SK-N-SH (cell line): ENCODE measurements around the gene USF3.

Experiments
- EP300 ChIP-seq, 2 experiments: IDR thresholded peaks; 2 replicates each; pipeline versions ENCODE4 v1.4.0 to v1.6.1; 2012; ENCODE audit warnings: borderline replicate concordance in 1 of 2, low read depth in 1 of 2, low read length in 1 of 2
- EZH2phosphoT487 ChIP-seq: fragments of 200-600 bp; sonication (generic); IDR thresholded peaks from 2 replicates; pipeline ENCODE4 v1.6.1; 2017; ENCODE audit warnings: low read depth, mixed run types, mild to moderate bottlenecking, antibody characterized with exemption, moderate library complexity, borderline replicate concordance
- FOSL2 ChIP-seq: IDR thresholded peaks from 2 replicates; pipeline ENCODE4 v1.4.0; 2012; ENCODE audit warnings: low read depth, mild to moderate bottlenecking, moderate library complexity, borderline replicate concordance
- FOXM1 ChIP-seq: IDR thresholded peaks from 2 replicates; pipeline ENCODE4 v1.4.0; 2012; ENCODE audit warnings: low read depth, mild to moderate bottlenecking
- GABPA ChIP-seq: IDR thresholded peaks from 2 replicates; pipeline ENCODE4 v1.4.0; 2012; ENCODE audit warnings: low read depth, mild to moderate bottlenecking
- JUND ChIP-seq: IDR thresholded peaks from 2 replicates; pipeline ENCODE4 v1.4.0; 2012
- POLR2AphosphoS5 ChIP-seq: IDR thresholded peaks from 2 replicates; pipeline ENCODE4 v1.6.1; 2012; ENCODE audit warnings: low read depth, low read length
- RAD21 ChIP-seq: IDR thresholded peaks from 2 replicates; pipeline ENCODE4 v1.6.1; 2012; ENCODE audit warnings: mild to moderate bottlenecking, low read length
- RCOR1 ChIP-seq: fragments of 150-350 bp; IDR thresholded peaks from 2 replicates; pipeline ENCODE4 v1.6.1; 2017; ENCODE audit warnings: antibody characterized with exemption, low read length
- SIN3A ChIP-seq: IDR thresholded peaks from 2 replicates; pipeline ENCODE4 v1.6.1; 2012; ENCODE audit warnings: low read depth, mild to moderate bottlenecking, low read length, moderate library complexity, borderline replicate concordance
- TAF1 ChIP-seq: IDR thresholded peaks from 2 replicates; pipeline ENCODE4 v1.6.1; 2012; ENCODE audit warnings: low read depth, mild to moderate bottlenecking, low read length, moderate library complexity, borderline replicate concordance
- TF ChIP-seq, protein P1 (sequence below): IDR thresholded peaks from 2 replicates; pipeline ENCODE4 v1.4.0; 2012; ENCODE audit warnings: low read depth
- TF ChIP-seq, protein P2 (sequence below): fragments of 200-600 bp; sonication (generic); IDR thresholded peaks from 2 replicates; pipeline ENCODE4 v1.6.1; 2017; ENCODE audit warnings: antibody characterized with exemption, mild to moderate bottlenecking, moderate library complexity

DNA sequence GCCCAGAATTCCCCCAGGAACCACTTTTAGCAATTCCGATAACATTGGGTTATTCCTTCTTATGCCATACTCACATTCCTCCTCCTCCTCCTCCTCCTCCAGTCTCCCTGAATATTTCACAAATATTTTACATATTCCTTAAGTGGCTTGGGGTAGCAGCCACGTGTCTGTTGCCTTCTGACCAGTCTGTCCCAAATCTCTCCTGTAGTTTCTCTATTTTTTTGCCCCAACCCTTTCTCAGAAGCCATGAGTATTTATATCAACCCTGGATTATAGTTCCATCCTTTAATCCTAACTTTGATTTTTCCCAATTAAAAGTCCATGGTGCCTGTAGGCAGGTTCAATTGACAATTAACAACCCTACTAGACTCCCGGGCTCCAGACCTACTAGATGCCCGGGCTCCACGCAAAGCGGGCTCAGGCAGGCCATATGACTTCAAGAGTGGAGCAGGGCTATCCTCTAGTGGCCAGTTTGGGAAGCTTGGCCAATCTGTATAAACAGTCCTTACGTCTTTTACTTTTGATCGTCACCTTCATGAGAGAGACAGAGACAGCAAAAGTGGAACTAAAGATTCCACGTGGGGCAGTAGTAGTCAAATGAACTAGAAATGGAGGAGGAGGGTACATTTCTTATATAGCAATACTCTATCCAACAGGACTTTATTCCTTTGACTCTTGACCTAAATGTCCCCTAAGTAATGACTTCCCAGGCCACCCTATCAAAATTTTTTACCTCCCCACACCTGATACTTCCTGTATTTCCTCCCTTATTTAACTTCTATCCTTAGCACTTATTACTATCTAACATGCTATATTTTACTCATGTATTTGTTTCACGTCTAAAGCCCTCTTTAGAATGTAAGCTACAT, 69.7 kb downstream of the USF3 start:
- TF ChIP-seq, protein P1, sequence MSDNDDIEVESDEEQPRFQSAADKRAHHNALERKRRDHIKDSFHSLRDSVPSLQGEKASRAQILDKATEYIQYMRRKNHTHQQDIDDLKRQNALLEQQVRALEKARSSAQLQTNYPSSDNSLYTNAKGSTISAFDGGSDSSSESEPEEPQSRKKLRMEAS, result no peak
- TF ChIP-seq TAF1 (no peak), JUND (no peak), FOXM1 (no peak), SIN3A (no peak), FOSL2 (no peak), EZH2phosphoT487 (no peak), EP300 (IDR thresholded peaks at IDR 0.05; ENCODE audit: borderline replicate concordance in 1 of 2, low read depth in 1 of 2, low read length in 1 of 2) (no peak), GABPA (no peak), RCOR1 (no peak), RAD21 (peak; percentile 89), POLR2AphosphoS5 (no peak)
- TF ChIP-seq, protein P2, sequence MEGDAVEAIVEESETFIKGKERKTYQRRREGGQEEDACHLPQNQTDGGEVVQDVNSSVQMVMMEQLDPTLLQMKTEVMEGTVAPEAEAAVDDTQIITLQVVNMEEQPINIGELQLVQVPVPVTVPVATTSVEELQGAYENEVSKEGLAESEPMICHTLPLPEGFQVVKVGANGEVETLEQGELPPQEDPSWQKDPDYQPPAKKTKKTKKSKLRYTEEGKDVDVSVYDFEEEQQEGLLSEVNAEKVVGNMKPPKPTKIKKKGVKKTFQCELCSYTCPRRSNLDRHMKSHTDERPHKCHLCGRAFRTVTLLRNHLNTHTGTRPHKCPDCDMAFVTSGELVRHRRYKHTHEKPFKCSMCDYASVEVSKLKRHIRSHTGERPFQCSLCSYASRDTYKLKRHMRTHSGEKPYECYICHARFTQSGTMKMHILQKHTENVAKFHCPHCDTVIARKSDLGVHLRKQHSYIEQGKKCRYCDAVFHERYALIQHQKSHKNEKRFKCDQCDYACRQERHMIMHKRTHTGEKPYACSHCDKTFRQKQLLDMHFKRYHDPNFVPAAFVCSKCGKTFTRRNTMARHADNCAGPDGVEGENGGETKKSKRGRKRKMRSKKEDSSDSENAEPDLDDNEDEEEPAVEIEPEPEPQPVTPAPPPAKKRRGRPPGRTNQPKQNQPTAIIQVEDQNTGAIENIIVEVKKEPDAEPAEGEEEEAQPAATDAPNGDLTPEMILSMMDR, result peak; percentile 77
